Measurements from ENCODE around the gene PRDM8.
"Not testable (repeated sequence)": the region's sequence is repeated elsewhere in the genome, so short reads cannot be mapped to it uniquely, and the experiment has no call there.

Gene PRDM8

GRCh38 chr4:80231180-80231579 lies 33.9 kb downstream of the PRDM8 start:
- no peak for DNase-seq

- no peak for DNase-seq
These were observed 35.5 kb downstream of the PRDM8 start for GRCh38 chr4:80232707-80233370.

GRCh38 chr4:80233390-80233789 lies 36.1 kb downstream of the PRDM8 start:
- DNase-seq = no peak

- DNase-seq = no peak
These were observed 38.1 kb downstream of the PRDM8 start for GRCh38 chr4:80235451-80235850.

GRCh38 chr4:80237992-80238391 lies 40.7 kb downstream of the PRDM8 start:
- DNase-seq = no peak

GRCh38 chr4:80239480-80240150 lies 42.3 kb downstream of the PRDM8 start:
- no peak for DNase-seq

GRCh38 chr4:80240976-80241375 lies 43.7 kb downstream of the PRDM8 start:
- no peak for DNase-seq

GRCh38 chr4:80243274-80244018 lies 46.1 kb downstream of the PRDM8 start:
- no peak for DNase-seq

GRCh38 chr4:80247484-80247883 lies 50.2 kb downstream of the PRDM8 start:
- DNase-seq = not testable (repeated sequence)

- no peak for DNase-seq
These were observed 51.8 kb downstream of the PRDM8 start for GRCh38 chr4:80249144-80249543.

GRCh38 chr4:80252427-80252826 lies 55.1 kb downstream of the PRDM8 start:
- DNase-seq = no peak

GRCh38 chr4:80252953-80253352 lies 55.6 kb downstream of the PRDM8 start:
- no peak for DNase-seq

GRCh38 chr4:80253510-80253909 lies 56.2 kb downstream of the PRDM8 start:
- no peak for DNase-seq
